Nephron progenitor cell (in vitro differentiated cells): ENCODE data around the gene KLK5.

Source experiments
- DNase-seq: peaks from one replicate; pipeline ENCODE4 v3.0.0; 2021
- H3K27ac Mint-ChIP-seq: 2 replicates; pipeline ENCODE4 v1.8.0; 2021; ENCODE audit warnings: mild to moderate bottlenecking, moderate library complexity, mixed read lengths
- H3K27me3 Mint-ChIP-seq: 2 replicates; pipeline ENCODE4 v1.8.0; 2021; ENCODE audit warnings: mild to moderate bottlenecking, low read depth, mixed read lengths; ENCODE audit not compliant: poor library complexity
- H3K36me3 Mint-ChIP-seq: 2 replicates; pipeline ENCODE4 v1.8.0; 2021; ENCODE audit warnings: low read depth, mixed read lengths
- H3K4me1 Mint-ChIP-seq: 2 replicates; pipeline ENCODE4 v1.8.0; 2021; ENCODE audit warnings: mixed read lengths
- H3K4me3 Mint-ChIP-seq: 2 replicates; pipeline ENCODE4 v1.8.0; 2021; ENCODE audit warnings: mild to moderate bottlenecking, moderate library complexity, mixed read lengths
- H3K9me3 Mint-ChIP-seq: 2 replicates; pipeline ENCODE4 v1.8.0; 2021; ENCODE audit warnings: mild to moderate bottlenecking, moderate library complexity, mixed read lengths
- CTCF ChIP-seq: fragments of 200-600 bp; sonication (generic); IDR thresholded peaks from 2 replicates; pipeline ENCODE4 v1.5.0; 2021; ENCODE audit warnings: antibody characterized with exemption

KLK5 gene

DNA sequence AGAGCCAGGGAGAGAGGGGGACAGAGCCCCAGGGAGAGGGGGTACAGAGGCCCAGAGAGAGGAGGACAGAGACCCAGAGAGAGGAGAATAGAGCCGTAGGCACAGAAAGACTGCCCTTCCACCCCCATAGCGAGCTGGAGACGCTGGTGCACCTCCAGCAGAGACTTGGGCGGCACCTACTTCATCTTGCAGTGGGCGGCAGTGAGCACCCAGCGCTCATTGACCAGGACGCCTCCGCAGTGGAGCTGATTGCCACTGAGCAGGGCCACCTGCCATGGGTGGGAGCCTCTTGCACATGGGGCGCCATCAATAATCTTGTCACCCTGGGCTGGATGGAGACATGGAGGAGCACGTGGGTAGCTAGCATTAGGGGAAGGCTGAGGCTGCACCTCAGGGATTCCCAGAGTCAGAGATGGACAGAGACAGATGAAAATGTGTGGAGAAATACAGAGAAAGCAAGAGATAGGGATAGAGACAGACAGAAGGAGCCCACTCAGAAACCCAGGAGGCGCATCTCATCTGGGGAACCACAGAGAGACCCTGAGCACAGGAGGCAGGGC is 28.8 kb upstream of the KLK5 start:
- H3K27me3 Mint-ChIP-seq = peaks cover 61% of the 10 kb centered on the region
- peaks cover 4% of the 10 kb centered on the region for H3K36me3 Mint-ChIP-seq
- H3K4me3 Mint-ChIP-seq = peak overlapping the region; percentile 23
- no peak overlapping the region for H3K27ac Mint-ChIP-seq
- no peak for TF ChIP-seq CTCF
- DNase-seq = no peak
- peaks cover 52% of the 10 kb centered on the region for H3K4me1 Mint-ChIP-seq
- H3K9me3 Mint-ChIP-seq = peaks cover 8% of the 10 kb centered on the region

DNA sequence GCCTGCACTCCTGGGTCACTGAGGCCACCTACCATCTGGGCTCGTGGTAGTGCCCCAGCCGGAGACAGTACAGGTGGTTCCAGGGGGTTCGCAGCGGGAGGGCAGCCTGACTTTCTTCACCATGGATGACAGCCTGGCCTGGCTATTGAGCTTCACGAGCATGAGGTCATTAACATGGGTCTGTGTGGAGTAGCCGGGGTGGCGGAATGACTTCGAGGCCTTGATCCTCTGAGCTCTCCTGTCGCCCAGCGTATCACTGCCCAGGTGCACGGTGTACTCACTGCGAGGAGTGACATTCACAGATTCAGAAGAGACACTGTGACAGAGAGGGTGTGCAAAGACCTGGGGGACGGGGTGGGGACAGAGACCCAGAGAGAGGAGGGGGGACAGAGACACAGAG is 27.4 kb upstream of the KLK5 start:
- peaks cover 8% of the 10 kb centered on the region for H3K9me3 Mint-ChIP-seq
- peaks cover 65% of the 10 kb centered on the region for H3K4me1 Mint-ChIP-seq
- peak; percentile 20 for DNase-seq
- peaks cover 4% of the 10 kb centered on the region for H3K36me3 Mint-ChIP-seq
- H3K4me3 Mint-ChIP-seq = no peak overlapping the region
- H3K27me3 Mint-ChIP-seq = peaks cover 50% of the 10 kb centered on the region
- no peak for TF ChIP-seq CTCF
- H3K27ac Mint-ChIP-seq = no peak overlapping the region

- TF ChIP-seq CTCF = no peak
- H3K36me3 Mint-ChIP-seq = peaks cover 4% of the 10 kb centered on the region
- H3K27me3 Mint-ChIP-seq = peaks cover 45% of the 10 kb centered on the region
- H3K4me3 Mint-ChIP-seq = no peak overlapping the region
- peak overlapping the region; percentile 51 for H3K27ac Mint-ChIP-seq
- DNase-seq = no peak
- peaks cover 65% of the 10 kb centered on the region for H3K4me1 Mint-ChIP-seq
- peaks cover 4% of the 10 kb centered on the region for H3K9me3 Mint-ChIP-seq
Observed at GRCh38 chr19:50979758-50980157, 26.9 kb upstream of the KLK5 start.

GRCh38 chr19:50978772-50979390 is 26.0 kb upstream of the KLK5 start:
- no peak overlapping the region for H3K27ac Mint-ChIP-seq
- peaks cover 73% of the 10 kb centered on the region for H3K4me1 Mint-ChIP-seq
- H3K4me3 Mint-ChIP-seq = no peak overlapping the region
- H3K27me3 Mint-ChIP-seq = peaks cover 36% of the 10 kb centered on the region
- H3K9me3 Mint-ChIP-seq = peaks cover 4% of the 10 kb centered on the region
- DNase-seq = no peak
- peaks cover 4% of the 10 kb centered on the region for H3K36me3 Mint-ChIP-seq
- no peak for TF ChIP-seq CTCF

DNA sequence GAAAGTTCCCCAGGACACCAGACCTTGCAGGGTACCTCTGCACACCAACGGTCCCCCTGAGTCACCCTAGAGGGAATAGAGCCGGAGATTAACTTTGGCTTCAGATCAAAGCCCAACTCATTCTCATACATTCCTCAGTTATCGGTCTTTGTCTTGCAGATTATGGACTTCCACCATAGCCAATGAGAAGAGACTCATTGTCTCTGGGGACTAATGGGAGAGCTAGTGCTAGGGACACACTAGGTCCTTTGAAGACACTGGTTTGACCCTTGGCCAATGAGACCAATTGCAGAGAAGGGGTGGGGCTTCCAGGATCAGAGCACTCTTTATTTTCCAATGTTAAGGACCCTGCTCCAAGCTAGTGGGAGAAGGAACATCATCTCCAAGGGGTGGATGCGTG is 24.8 kb upstream of the KLK5 start:
- H3K4me1 Mint-ChIP-seq = peaks cover 76% of the 10 kb centered on the region
- peaks cover 4% of the 10 kb centered on the region for H3K9me3 Mint-ChIP-seq
- no peak for TF ChIP-seq CTCF
- peaks cover 4% of the 10 kb centered on the region for H3K36me3 Mint-ChIP-seq
- H3K27ac Mint-ChIP-seq = no peak overlapping the region
- DNase-seq = no peak
- no peak overlapping the region for H3K4me3 Mint-ChIP-seq
- H3K27me3 Mint-ChIP-seq = peaks cover 30% of the 10 kb centered on the region

GRCh38 chr19:50975766-50976165 is 22.9 kb upstream of the KLK5 start:
- Mint-ChIP-seq H3K27me3 (peaks cover 16% of the 10 kb centered on the region), H3K36me3 (peaks cover 4% of the 10 kb centered on the region), H3K4me3 (no peak overlapping the region), H3K4me1 (peaks cover 75% of the 10 kb centered on the region), H3K27ac (no peak overlapping the region), H3K9me3 (peaks cover 4% of the 10 kb centered on the region)
- no peak for TF ChIP-seq CTCF
- DNase-seq = no peak
